ENCODE results near the gene EXOC3L2. TPM values are rescaled to one million over a fixed set of nuclear protein-coding genes. Genes with fewer than 3 reads are reported as not detected.

The EXOC3L2 gene
- total RNA-seq, 1 experiment from 2014 or later, result 0.61 TPM

- H3K4me3 Mint-ChIP-seq, result no peak overlapping the region
Observed at GRCh38 chr19:45291834-45292233, 46.6 kb upstream of the EXOC3L2 start.

More at GRCh38 chr19:45291834-45292233, 46.6 kb upstream of the EXOC3L2 start:
- no peak overlapping the region for H2AK5ac ChIP-seq (ENCODE audit: insufficient read length, low read length)
- no peaks in the 10 kb centered on the region for H3K4me1 ChIP-seq (ENCODE audit: insufficient read depth, low read length)
- H3T11ph ChIP-seq (ENCODE audit: low read length), result no peak overlapping the region
- H4K5ac ChIP-seq (ENCODE audit: insufficient read length, low read depth, low read length), result no peak overlapping the region
- no peak overlapping the region for H4K91ac ChIP-seq (ENCODE audit: insufficient read length, low read depth, low read length)
- no peaks in the 10 kb centered on the region for H4K20me1 ChIP-seq (ENCODE audit: control insufficient read depth, insufficient read depth, insufficient read length)
- H2BK5ac ChIP-seq (ENCODE audit: insufficient read length, low read length), result no peak overlapping the region
- no peak overlapping the region for H3K56ac ChIP-seq (ENCODE audit: insufficient read length, low read depth, low read length)
- no peaks in the 10 kb centered on the region for H3K23me2 ChIP-seq (ENCODE audit: insufficient read length, low read depth, low read length, poor library complexity, severe bottlenecking)
- no peak overlapping the region for H3K27ac Mint-ChIP-seq
- no peak overlapping the region for H2AFZ ChIP-seq (ENCODE audit: low read length)
- H3K27me3 Mint-ChIP-seq (ENCODE audit: low read depth), result peaks cover 7% of the 10 kb centered on the region
- H3K79me1 ChIP-seq (ENCODE audit: insufficient read depth, low read depth, low read length, poor library complexity, severe bottlenecking), result no peaks in the 10 kb centered on the region
- no peaks in the 10 kb centered on the region for H3K9me3 ChIP-seq (ENCODE audit: control insufficient read depth, low read depth, low read length)
- H3K4me2 ChIP-seq (ENCODE audit: insufficient read depth, insufficient read length, low read length), result no peak overlapping the region
- peaks cover 21 to 46% (median 33%) of the 10 kb centered on the region in 3 experiments for H3K36me3 Mint-ChIP-seq (ENCODE audit: insufficient read depth in 1 of 3, low read depth in 3 of 3)
- no peak overlapping the region for H2BK20ac ChIP-seq (ENCODE audit: low read depth, low read length, poor library complexity, severe bottlenecking)
- no peak overlapping the region for H3K27ac ChIP-seq (ENCODE audit: insufficient read length, low read depth, low read length)
- no peak for DNase-seq
- no peak overlapping the region for H2BK12ac ChIP-seq (ENCODE audit: insufficient read length, low read depth, low read length)
- no peak overlapping the region for H2BK15ac ChIP-seq (ENCODE audit: low read depth, low read length)
- H3K9ac ChIP-seq (ENCODE audit: extremely low read depth, insufficient read length, low read length), result no peak overlapping the region
- no peaks in the 10 kb centered on the region for H3K79me2 ChIP-seq (ENCODE audit: insufficient read depth, low read length)
- no peaks in the 10 kb centered on the region for H3K4me1 Mint-ChIP-seq
- no peak overlapping the region for H3K18ac ChIP-seq (ENCODE audit: insufficient read length, low read depth, low read length)
- TF ChIP-seq CTCF (conservative IDR thresholded peaks at IDR 0.05), result no peak
- no peak overlapping the region for H3K4ac ChIP-seq (ENCODE audit: low read depth, low read length)
- H4K8ac ChIP-seq (replicated peaks; ENCODE audit: insufficient read length, low read depth, low read length), result no peak overlapping the region
- WGBS (ENCODE audit: extremely low coverage, insufficient read length, low lambda C conversion rate), result no CpG with 5 or more reads among the region's 1 CpG
- H3K14ac ChIP-seq (ENCODE audit: insufficient read depth, low read length), result no peak overlapping the region
- no peaks in the 10 kb centered on the region for H3K9me3 Mint-ChIP-seq
- H3K27me3 ChIP-seq (ENCODE audit: insufficient read depth, low read length), result no peaks in the 10 kb centered on the region
- no peak overlapping the region for H2BK120ac ChIP-seq (ENCODE audit: low read depth, low read length, poor library complexity, severe bottlenecking)
- H3K23ac ChIP-seq (ENCODE audit: insufficient read length, low read depth, low read length), result no peak overlapping the region

Measured in H9 (cell line).